GM18873 (cell line): Measurements from ENCODE around the gene C20orf204.
"Not testable (repeated sequence)": the region's sequence is repeated elsewhere in the genome, so short reads cannot be mapped to it uniquely, and the experiment has no call there.

Experiments
- ATAC-seq: cut with Tn5 transposase; IDR thresholded peaks from one replicate; pipeline ENCODE4 v1.9.1; 2021; ENCODE audit warnings: mild to moderate bottlenecking, moderate library complexity, moderate number of reproducible peaks; ENCODE audit not compliant: unreplicated experiment, low FRiP score

C20orf204 gene

GRCh38 chr20:64080813-64081623, 45.0 kb downstream of the C20orf204 start:
- no peak for ATAC-seq

- ATAC-seq: no peak
Measured at GRCh38 chr20:64081624-64081964, 45.6 kb downstream of the C20orf204 start.

GRCh38 chr20:64082126-64082731, 46.2 kb downstream of the C20orf204 start:
- no peak for ATAC-seq

GRCh38 chr20:64082820-64083377, 46.9 kb downstream of the C20orf204 start:
- no peak for ATAC-seq

- ATAC-seq: no peak
Measured at GRCh38 chr20:64083378-64083803, 47.4 kb downstream of the C20orf204 start.

- no peak for ATAC-seq
Measured at GRCh38 chr20:64083804-64084684, 48.1 kb downstream of the C20orf204 start, which contains the start of gene LKAAEAR1. Gene LKAAEAR1, minus strand, starts transcription at chr20:64084398. Its CDS starts 179 bp downstream, at chr20:64084219.

- ATAC-seq: no peak
Measured at GRCh38 chr20:64084685-64085152, 48.7 kb downstream of the C20orf204 start.

GRCh38 chr20:64086801-64087200, 50.8 kb downstream of the C20orf204 start:
- ATAC-seq: no peak

GRCh38 chr20:64087226-64087825, 51.3 kb downstream of the C20orf204 start:
- not testable (repeated sequence) for ATAC-seq

GRCh38 chr20:64088586-64088985, 52.6 kb downstream of the C20orf204 start:
- not testable (repeated sequence) for ATAC-seq
